Activated naive CD4-positive, alpha-beta T cell treated with anti-CD3 and anti-CD28 coated beads, Interleukin-2, amount 10 ng/mL, durations not matched to agents 5 hours and 36 hours (primary cell): ENCODE results near the gene TSC22D4. TPM values are rescaled to one million over a fixed set of nuclear protein-coding genes. Genes with fewer than 3 reads are reported as not detected.

Source experiments
- total RNA-seq, 2 experiments: library from RNA; stranded (reverse); gene quantifications; one replicate each; pipeline ENCODE4 v1.2.3, GENCODE V29; 2021

TSC22D4 gene
- total RNA-seq = 100 to 1,000 TPM; 117 TPM

GRCh38 chr7:100478958-100479660, at the start of gene TSC22D4:
Gene TSC22D4, minus strand, starts transcription at chr7:100479214. Its CDS starts 1,176 bp downstream, at chr7:100478038.

GRCh38 chr7:100483722-100484672, 5.0 kb upstream of the TSC22D4 start, which contains the start of gene NYAP1:
Gene NYAP1, plus strand, starts transcription at chr7:100483927. Its CDS starts 1,385 bp downstream, at chr7:100485312.

GRCh38 chr7:100464210-100464660, 14.8 kb downstream of the TSC22D4 start, which contains the start of gene SPACDR:
Gene SPACDR, minus strand, starts transcription at chr7:100464260. Its CDS starts 235 bp downstream, at chr7:100464025.

GRCh38 chr7:100429637-100430492, 49.1 kb downstream of the TSC22D4 start, which contains the start of gene MEPCE:
Gene MEPCE, plus strand, starts transcription at chr7:100429831. Its CDS starts 188 bp downstream, at chr7:100430019.

GRCh38 chr7:100428199-100428966, 50.6 kb downstream of the TSC22D4 start, which contains the start of gene ZCWPW1:
Gene ZCWPW1, minus strand, starts transcription at chr7:100428703. Its CDS starts 8,054 bp downstream, at chr7:100420649.

Other genes with a start within 250 kb of the TSC22D4 start
- not detected for gene SPDYE3, start 171.5 kb downstream of the TSC22D4 start, total RNA-seq
- gene PILRB, start 121.1 kb downstream of the TSC22D4 start, total RNA-seq = 10 to 100 TPM; 48.7 to 49.8 TPM
- 1 to 10 TPM; 2.6 to 3.9 TPM for gene PILRA, start 105.7 kb downstream of the TSC22D4 start, total RNA-seq
- 1 to 10 TPM; 2.8 to 3.6 TPM for gene ZCWPW1, start 50.5 kb downstream of the TSC22D4 start, total RNA-seq
- 10 to 100 TPM; 44.3 to 44.5 TPM for gene MEPCE, start 49.4 kb downstream of the TSC22D4 start, total RNA-seq
- gene PPP1R35, start 42.7 kb downstream of the TSC22D4 start, total RNA-seq = 10 to 100 TPM; 70.7 to 79.2 TPM
- 1 to 10 TPM; 2.3 to 3.9 TPM for gene SPACDR, start 15.0 kb downstream of the TSC22D4 start, total RNA-seq
- under 1 TPM; 0.19 to 0.20 TPM for gene NYAP1, start 4.7 kb upstream of the TSC22D4 start, total RNA-seq
- gene AGFG2, start 60.0 kb upstream of the TSC22D4 start, total RNA-seq = 10 to 100 TPM; 28.8 to 32.7 TPM
- gene SAP25, start 94.7 kb upstream of the TSC22D4 start, total RNA-seq = 10 to 100 TPM; 37.0 to 41.5 TPM
- gene LRCH4, start 106.9 kb upstream of the TSC22D4 start, total RNA-seq = 100 to 1,000 TPM; 233 to 238 TPM
- 1 to 10 TPM in 1 of 2 experiments, under 1 TPM in 1; 0.86 to 1.5 TPM for gene FBXO24, start 107.1 kb upstream of the TSC22D4 start, total RNA-seq
- gene PCOLCE, start 123.1 kb upstream of the TSC22D4 start, total RNA-seq = 10 to 100 TPM; 16.6 to 17.4 TPM
- gene MOSPD3, start 133.3 kb upstream of the TSC22D4 start, total RNA-seq = 10 to 100 TPM; 60.7 to 60.8 TPM
- gene TFR2, start 162.3 kb upstream of the TSC22D4 start, total RNA-seq = 1 to 10 TPM; 9.4 to 10.0 TPM
- gene ACTL6B, start 177.2 kb upstream of the TSC22D4 start, total RNA-seq = not detected
- gene GNB2, start 194.5 kb upstream of the TSC22D4 start, total RNA-seq = 100 to 1,000 TPM; 203 to 206 TPM
- 10 to 100 TPM; 54.3 to 57.3 TPM for gene GIGYF1, start 215.0 kb upstream of the TSC22D4 start, total RNA-seq
- 10 to 100 TPM; 29.3 to 31.9 TPM for gene POP7, start 226.9 kb upstream of the TSC22D4 start, total RNA-seq
- gene EPO, start 241.3 kb upstream of the TSC22D4 start, total RNA-seq = under 1 TPM in 1 of 2 experiments, not detected in 1; 0.15 TPM